Stimulated activated naive CD8-positive, alpha-beta T cell treated with anti-CD3 and anti-CD28 coated beads, Interleukin-15, Interleukin-2, amounts not matched to agents 100 ng/mL and 50 ng/mL, for 24 hours (primary cell): ENCODE results near the gene CYP20A1.
"Not testable (repeated sequence)": the region's sequence is repeated elsewhere in the genome, so short reads cannot be mapped to it uniquely, and the experiment has no call there.

Source experiments
- H3K27ac Mint-ChIP-seq: one replicate; pipeline ENCODE4 v1.8.0; 2021; ENCODE audit warnings: mild to moderate bottlenecking, mixed read lengths
- H3K27me3 Mint-ChIP-seq: one replicate; pipeline ENCODE4 v1.8.0; 2021; ENCODE audit warnings: mixed read lengths
- H3K36me3 Mint-ChIP-seq: one replicate; pipeline ENCODE4 v1.8.0; 2021; ENCODE audit warnings: low read depth, mixed read lengths
- H3K4me1 Mint-ChIP-seq: one replicate; pipeline ENCODE4 v1.8.0; 2021; ENCODE audit warnings: low read depth, mixed read lengths
- H3K4me3 Mint-ChIP-seq: one replicate; pipeline ENCODE4 v1.8.0; 2021; ENCODE audit warnings: mild to moderate bottlenecking, mixed read lengths
- H3K9me3 Mint-ChIP-seq: one replicate; pipeline ENCODE4 v1.8.0; 2021; ENCODE audit warnings: mixed read lengths

Gene CYP20A1

GRCh38 chr2:203246646-203247045 lies 7.8 kb downstream of the CYP20A1 start:
- no peak overlapping the region for H3K4me3 Mint-ChIP-seq
- no peaks in the 10 kb centered on the region for H3K9me3 Mint-ChIP-seq
- no peaks in the 10 kb centered on the region for H3K27me3 Mint-ChIP-seq
- no peak overlapping the region for H3K27ac Mint-ChIP-seq
- H3K4me1 Mint-ChIP-seq, result peaks cover 23% of the 10 kb centered on the region
- H3K36me3 Mint-ChIP-seq, result peaks cover 52% of the 10 kb centered on the region

- no peak overlapping the region for H3K4me3 Mint-ChIP-seq
- no peaks in the 10 kb centered on the region for H3K9me3 Mint-ChIP-seq
- H3K27ac Mint-ChIP-seq, result no peak overlapping the region
- H3K36me3 Mint-ChIP-seq, result peaks cover 58% of the 10 kb centered on the region
- H3K27me3 Mint-ChIP-seq, result no peaks in the 10 kb centered on the region
- H3K4me1 Mint-ChIP-seq, result no peaks in the 10 kb centered on the region
Measured at GRCh38 chr2:203252818-203253217, 14.0 kb downstream of the CYP20A1 start.

- H3K4me3 Mint-ChIP-seq, H3K4me1 Mint-ChIP-seq, H3K27ac Mint-ChIP-seq, H3K9me3 Mint-ChIP-seq, H3K27me3 Mint-ChIP-seq: not testable (repeated sequence)
- H3K36me3 Mint-ChIP-seq, result peaks cover 64% of the 10 kb centered on the region
Measured at GRCh38 chr2:203253422-203254095, 14.7 kb downstream of the CYP20A1 start.

GRCh38 chr2:203261326-203262159 lies 22.7 kb downstream of the CYP20A1 start:
- peak overlapping the region; percentile 7 for H3K27ac Mint-ChIP-seq
- no peaks in the 10 kb centered on the region for H3K9me3 Mint-ChIP-seq
- no peaks in the 10 kb centered on the region for H3K27me3 Mint-ChIP-seq
- H3K4me3 Mint-ChIP-seq, result no peak overlapping the region
- H3K36me3 Mint-ChIP-seq, result peaks cover 51% of the 10 kb centered on the region
- H3K4me1 Mint-ChIP-seq, result peaks cover 5% of the 10 kb centered on the region

- peaks cover 51% of the 10 kb centered on the region for H3K36me3 Mint-ChIP-seq
- no peak overlapping the region for H3K4me3 Mint-ChIP-seq
- H3K27me3 Mint-ChIP-seq, result no peaks in the 10 kb centered on the region
- H3K27ac Mint-ChIP-seq, result no peak overlapping the region
- no peaks in the 10 kb centered on the region for H3K4me1 Mint-ChIP-seq
- no peaks in the 10 kb centered on the region for H3K9me3 Mint-ChIP-seq
Measured at GRCh38 chr2:203279288-203279687, 40.5 kb downstream of the CYP20A1 start.

GRCh38 chr2:203280428-203281064 lies 41.7 kb downstream of the CYP20A1 start:
- Mint-ChIP-seq H3K27ac (no peak overlapping the region), H3K36me3 (peaks cover 51% of the 10 kb centered on the region), H3K9me3 (no peaks in the 10 kb centered on the region), H3K27me3 (no peaks in the 10 kb centered on the region), H3K4me3 (no peak overlapping the region), H3K4me1 (no peaks in the 10 kb centered on the region)

- no peaks in the 10 kb centered on the region for H3K4me1 Mint-ChIP-seq
- peaks cover 45% of the 10 kb centered on the region for H3K36me3 Mint-ChIP-seq
Measured at GRCh38 chr2:203282101-203282500, 43.3 kb downstream of the CYP20A1 start.

GRCh38 chr2:203286532-203286931 lies 47.7 kb downstream of the CYP20A1 start:
- Mint-ChIP-seq H3K4me3 (no peak overlapping the region), H3K27ac (no peak overlapping the region), H3K36me3 (peaks cover 30% of the 10 kb centered on the region), H3K27me3 (no peaks in the 10 kb centered on the region), H3K9me3 (no peaks in the 10 kb centered on the region), H3K4me1 (no peaks in the 10 kb centered on the region)

More at GRCh38 chr2:203282101-203282500, 43.3 kb downstream of the CYP20A1 start:
- no peak overlapping the region for H3K4me3 Mint-ChIP-seq
- H3K27me3 Mint-ChIP-seq, result no peaks in the 10 kb centered on the region
- H3K9me3 Mint-ChIP-seq, result no peaks in the 10 kb centered on the region
- no peak overlapping the region for H3K27ac Mint-ChIP-seq

GRCh38 chr2:203301667-203302066 lies 62.8 kb downstream of the CYP20A1 start:
- peaks cover 22% of the 10 kb centered on the region for H3K36me3 Mint-ChIP-seq
- no peak overlapping the region for H3K4me3 Mint-ChIP-seq
- no peaks in the 10 kb centered on the region for H3K4me1 Mint-ChIP-seq
- H3K27me3 Mint-ChIP-seq, result no peaks in the 10 kb centered on the region
- H3K9me3 Mint-ChIP-seq, result no peaks in the 10 kb centered on the region
- no peak overlapping the region for H3K27ac Mint-ChIP-seq

- not testable (repeated sequence) for H3K4me3 Mint-ChIP-seq, H3K9me3 Mint-ChIP-seq, H3K27ac Mint-ChIP-seq, H3K4me1 Mint-ChIP-seq, H3K27me3 Mint-ChIP-seq
- peaks cover 24% of the 10 kb centered on the region for H3K36me3 Mint-ChIP-seq
Measured at GRCh38 chr2:203302586-203302985, 63.8 kb downstream of the CYP20A1 start.

GRCh38 chr2:203310688-203311436 lies 72.0 kb downstream of the CYP20A1 start:
- Mint-ChIP-seq H3K27me3 (no peaks in the 10 kb centered on the region), H3K9me3 (peaks cover 6% of the 10 kb centered on the region), H3K4me3 (no peak overlapping the region), H3K36me3 (peaks cover 31% of the 10 kb centered on the region), H3K4me1 (no peaks in the 10 kb centered on the region), H3K27ac (no peak overlapping the region)

GRCh38 chr2:203326356-203326755 lies 87.5 kb downstream of the CYP20A1 start:
- Mint-ChIP-seq H3K4me3 (no peak overlapping the region), H3K4me1 (peaks cover 36% of the 10 kb centered on the region), H3K27me3 (no peaks in the 10 kb centered on the region)

GRCh38 chr2:203327582-203327900 lies 88.7 kb downstream of the CYP20A1 start:
- H3K4me3 Mint-ChIP-seq, result peak overlapping the region; percentile 84
- H3K27ac Mint-ChIP-seq, result peak overlapping the region; percentile 82
- no peaks in the 10 kb centered on the region for H3K27me3 Mint-ChIP-seq
- no peaks in the 10 kb centered on the region for H3K36me3 Mint-ChIP-seq
- H3K4me1 Mint-ChIP-seq, result peaks cover 36% of the 10 kb centered on the region
- H3K9me3 Mint-ChIP-seq, result no peaks in the 10 kb centered on the region

More at GRCh38 chr2:203326356-203326755, 87.5 kb downstream of the CYP20A1 start:
- no peak overlapping the region for H3K27ac Mint-ChIP-seq
- no peaks in the 10 kb centered on the region for H3K9me3 Mint-ChIP-seq
- no peaks in the 10 kb centered on the region for H3K36me3 Mint-ChIP-seq

- no peaks in the 10 kb centered on the region for H3K27me3 Mint-ChIP-seq
- H3K4me3 Mint-ChIP-seq, result peak within 1 kb of the TSS; percentile 91
- H3K9me3 Mint-ChIP-seq, result no peaks in the 10 kb centered on the region
- peaks cover 37% of the 10 kb centered on the region for H3K4me1 Mint-ChIP-seq
- peaks cover 1% of the 10 kb centered on the region for H3K36me3 Mint-ChIP-seq
- H3K27ac Mint-ChIP-seq, result peak within 1 kb of the TSS; percentile 86
Measured at GRCh38 chr2:203327901-203328759, 89.3 kb downstream of the CYP20A1 start, which contains the start of gene ABI2. Gene ABI2 (plus strand): TSS chr2:203328394. CDS start chr2:203328515, 121 bp downstream.
